BLaER1 treated with 17β-estradiol and CSF1 and Interleukin-3, amounts not matched to agents 10 nM and 100 nM (cell line): ENCODE data around the gene SCP2.

Experiments used
- H3K27ac ChIP-seq, 11 experiments: shearing (Covaris generic); formaldehyde crosslinking; 2 replicates each; pipeline ENCODE4 v1.8.1; 2022
- H3K27me3 ChIP-seq, 11 experiments: shearing (Covaris generic); formaldehyde crosslinking; 2 replicates each; pipeline ENCODE4 v1.8.1; 2022
- H3K36me3 ChIP-seq, 11 experiments: shearing (Covaris generic); formaldehyde crosslinking; 2 replicates each; pipeline ENCODE4 v1.8.1; 2022
- H3K4me1 ChIP-seq, 10 experiments: shearing (Covaris generic); formaldehyde crosslinking; 2 replicates each; pipeline ENCODE4 v1.8.1; 2022
- H3K4me2 ChIP-seq, 11 experiments: shearing (Covaris generic); formaldehyde crosslinking; 2 replicates each; pipeline ENCODE4 v1.8.1; 2022
- H3K4me3 ChIP-seq, 10 experiments: shearing (Covaris generic); formaldehyde crosslinking; 2 replicates each; pipeline ENCODE4 v1.8.1; 2022
- H3K9ac ChIP-seq, 11 experiments: shearing (Covaris generic); formaldehyde crosslinking; 2 replicates each; pipeline ENCODE4 v1.8.1; 2022
- H3K9me3 ChIP-seq, 11 experiments: shearing (Covaris generic); formaldehyde crosslinking; replicated peaks in 1 of 11; 2 replicates each; pipeline ENCODE4 v1.8.1; 2022
- H4K20me1 ChIP-seq, 11 experiments: shearing (Covaris generic); formaldehyde crosslinking; 2 replicates each; pipeline ENCODE4 v1.8.1; 2022
- Cebpa-rat ChIP-seq, 11 experiments: shearing (Covaris generic); IDR thresholded peaks; 2 replicates each; pipeline ENCODE4 v1.8.1; 2022

SCP2 gene

GRCh38 chr1:52915211-52915854 is 11.7 kb upstream of the SCP2 start:
- H3K9me3 ChIP-seq: peaks cover 0 to 4% (median 0%) of the 10 kb centered on the region in 11 experiments; a peak in 1 of 22 replicates
- TF ChIP-seq Cebpa-rat (IDR thresholded peaks at IDR 0.05): no peak
- H3K4me1 ChIP-seq: peaks cover 0 to 31% (median 15%) of the 10 kb centered on the region in 10 experiments; a peak in 18 of 20 replicates
- H3K27me3 ChIP-seq: peaks cover 0 to 2% (median 0%) of the 10 kb centered on the region in 11 experiments; a peak in 1 of 22 replicates
- no peaks in the 10 kb centered on the region for H3K36me3 ChIP-seq
- peak overlapping the region in 2 of 11 experiments; percentile 4 to 16; a peak in 2 of 22 replicates for H3K4me2 ChIP-seq
- no peak overlapping the region for H3K4me3 ChIP-seq
- no peak overlapping the region for H3K9ac ChIP-seq
- H4K20me1 ChIP-seq: no peaks in the 10 kb centered on the region
- H3K27ac ChIP-seq: no peak overlapping the region

GRCh38 chr1:52915855-52916220 is 11.2 kb upstream of the SCP2 start:
- H3K4me3 ChIP-seq: no peak overlapping the region
- peaks cover 0 to 4% (median 1%) of the 10 kb centered on the region in 11 experiments; a peak in 8 of 22 replicates for H3K9me3 ChIP-seq
- H3K27me3 ChIP-seq: peaks cover 0 to 7% (median 2%) of the 10 kb centered on the region in 11 experiments; a peak in 14 of 22 replicates
- H3K4me2 ChIP-seq: no peak overlapping the region
- no peaks in the 10 kb centered on the region for H3K36me3 ChIP-seq
- peaks cover 0 to 31% (median 15%) of the 10 kb centered on the region in 10 experiments; a peak in 18 of 20 replicates for H3K4me1 ChIP-seq
- no peak overlapping the region for H3K9ac ChIP-seq
- H3K27ac ChIP-seq: no peak overlapping the region
- no peak for TF ChIP-seq Cebpa-rat (IDR thresholded peaks at IDR 0.05)
- no peaks in the 10 kb centered on the region for H4K20me1 ChIP-seq

- no peak for TF ChIP-seq Cebpa-rat (IDR thresholded peaks at IDR 0.05)
- Histone ChIP-seq H3K27ac (no peak overlapping the region), H3K4me2 (peak overlapping the region in 9 of 11 experiments; percentile 29 to 73 (median 53); a peak in 15 of 22 replicates), H4K20me1 (no peaks in the 10 kb centered on the region), H3K9ac (no peak overlapping the region), H3K4me3 (no peak overlapping the region), H3K9me3 (peaks cover 0 to 10% (median 7%) of the 10 kb centered on the region in 11 experiments; a peak in 11 of 22 replicates), H3K36me3 (no peaks in the 10 kb centered on the region), H3K4me1 (peaks cover 0 to 31% (median 15%) of the 10 kb centered on the region in 10 experiments; a peak in 18 of 20 replicates), H3K27me3 (peaks cover 2 to 12% (median 7%) of the 10 kb centered on the region in 11 experiments; a peak in 21 of 22 replicates)
Observed at GRCh38 chr1:52916241-52916975, 10.7 kb upstream of the SCP2 start.

GRCh38 chr1:52917156-52917555 is 9.9 kb upstream of the SCP2 start:
- Histone ChIP-seq H3K4me2 (peak overlapping the region in 10 of 11 experiments; percentile 26 to 73 (median 48); a peak in 18 of 22 replicates), H3K9ac (no peak overlapping the region), H3K36me3 (no peaks in the 10 kb centered on the region), H3K27me3 (peaks cover 8 to 20% (median 14%) of the 10 kb centered on the region in 11 experiments; a peak in 21 of 22 replicates), H3K4me3 (no peak overlapping the region), H3K9me3 (peaks cover 0 to 15% (median 11%) of the 10 kb centered on the region in 11 experiments; a peak in 11 of 22 replicates), H4K20me1 (no peaks in the 10 kb centered on the region), H3K4me1 (peaks cover 0 to 31% (median 15%) of the 10 kb centered on the region in 10 experiments; a peak in 18 of 20 replicates), H3K27ac (peak overlapping the region in 1 of 11 experiments; percentile 18; a peak in 1 of 22 replicates)
- TF ChIP-seq Cebpa-rat (IDR thresholded peaks at IDR 0.05): no peak

GRCh38 chr1:52917581-52917980 is 9.5 kb upstream of the SCP2 start:
- peaks cover 0 to 15% (median 11%) of the 10 kb centered on the region in 11 experiments; a peak in 11 of 22 replicates for H3K9me3 ChIP-seq
- no peaks in the 10 kb centered on the region for H3K36me3 ChIP-seq
- H3K27ac ChIP-seq: peak overlapping the region in 1 of 11 experiments; percentile 18; a peak in 1 of 22 replicates
- peaks cover 8 to 24% (median 16%) of the 10 kb centered on the region in 11 experiments; a peak in 21 of 22 replicates for H3K27me3 ChIP-seq
- H3K4me1 ChIP-seq: peaks cover 0 to 31% (median 15%) of the 10 kb centered on the region in 10 experiments; a peak in 18 of 20 replicates
- no peak for TF ChIP-seq Cebpa-rat (IDR thresholded peaks at IDR 0.05)
- peak overlapping the region in 10 of 11 experiments; percentile 26 to 73 (median 48); a peak in 18 of 22 replicates for H3K4me2 ChIP-seq
- H4K20me1 ChIP-seq: no peaks in the 10 kb centered on the region
- no peak overlapping the region for H3K4me3 ChIP-seq
- H3K9ac ChIP-seq: no peak overlapping the region

GRCh38 chr1:52918201-52918600 is 8.9 kb upstream of the SCP2 start:
- Histone ChIP-seq H3K9ac (no peak overlapping the region), H3K36me3 (no peaks in the 10 kb centered on the region), H3K9me3 (peaks cover 0 to 15% (median 11%) of the 10 kb centered on the region in 11 experiments; a peak in 11 of 22 replicates), H4K20me1 (no peaks in the 10 kb centered on the region), H3K4me1 (peaks cover 0 to 31% (median 15%) of the 10 kb centered on the region in 10 experiments; a peak in 18 of 20 replicates), H3K4me3 (no peak overlapping the region), H3K27me3 (peaks cover 8 to 25% (median 16%) of the 10 kb centered on the region in 11 experiments; a peak in 21 of 22 replicates), H3K27ac (no peak overlapping the region), H3K4me2 (peak overlapping the region in 1 of 11 experiments; percentile 71; a peak in 1 of 22 replicates)
- no peak for TF ChIP-seq Cebpa-rat (IDR thresholded peaks at IDR 0.05)

GRCh38 chr1:52919051-52919722 is 7.9 kb upstream of the SCP2 start:
- H3K36me3 ChIP-seq: no peaks in the 10 kb centered on the region
- no peaks in the 10 kb centered on the region for H4K20me1 ChIP-seq
- H3K27me3 ChIP-seq: peaks cover 8 to 25% (median 16%) of the 10 kb centered on the region in 11 experiments; a peak in 21 of 22 replicates
- no peak overlapping the region for H3K4me2 ChIP-seq
- H3K9ac ChIP-seq: no peak overlapping the region
- H3K27ac ChIP-seq: no peak overlapping the region
- TF ChIP-seq Cebpa-rat (IDR thresholded peaks at IDR 0.05): no peak
- H3K9me3 ChIP-seq: peaks cover 0 to 15% (median 11%) of the 10 kb centered on the region in 11 experiments; a peak in 11 of 22 replicates
- H3K4me1 ChIP-seq: peaks cover 0 to 31% (median 15%) of the 10 kb centered on the region in 10 experiments; a peak in 18 of 20 replicates
- no peak overlapping the region for H3K4me3 ChIP-seq

- no peaks in the 10 kb centered on the region for H4K20me1 ChIP-seq
- H3K9me3 ChIP-seq: peaks cover 0 to 15% (median 11%) of the 10 kb centered on the region in 11 experiments; a peak in 11 of 22 replicates
- H3K4me2 ChIP-seq: no peak overlapping the region
- H3K27ac ChIP-seq: no peak overlapping the region
- no peaks in the 10 kb centered on the region for H3K36me3 ChIP-seq
- H3K27me3 ChIP-seq: peaks cover 8 to 25% (median 16%) of the 10 kb centered on the region in 11 experiments; a peak in 21 of 22 replicates
- H3K4me1 ChIP-seq: peaks cover 0 to 31% (median 15%) of the 10 kb centered on the region in 10 experiments; a peak in 18 of 20 replicates
- H3K9ac ChIP-seq: no peak overlapping the region
- no peak overlapping the region for H3K4me3 ChIP-seq
- TF ChIP-seq Cebpa-rat (IDR thresholded peaks at IDR 0.05): no peak
Observed at GRCh38 chr1:52919723-52920483, 7.2 kb upstream of the SCP2 start.
